HUES64 (cell line): ENCODE data around the gene ERBB2.

Experiments used
- H3K27ac ChIP-seq: 2 replicates; pipeline ENCODE4 v1.7.0; 2013; ENCODE audit warnings: low read depth, low read length, inconsistent platforms
- H3K27me3 ChIP-seq: 2 replicates; pipeline ENCODE4 v1.6.1; 2013; ENCODE audit warnings: mild to moderate bottlenecking, low read length; ENCODE audit not compliant: insufficient read depth
- H3K36me3 ChIP-seq: 2 replicates; pipeline ENCODE4 v1.6.1; 2013; ENCODE audit warnings: mild to moderate bottlenecking, low read length; ENCODE audit not compliant: insufficient read depth
- H3K4me1 ChIP-seq: 2 replicates; pipeline ENCODE4 v1.6.1; 2013; ENCODE audit warnings: mild to moderate bottlenecking, low read length, moderate library complexity; ENCODE audit not compliant: insufficient read depth
- H3K4me3 ChIP-seq: 2 replicates; pipeline ENCODE4 v1.5.1; 2013; ENCODE audit warnings: mild to moderate bottlenecking, low read length, moderate library complexity
- H3K9ac ChIP-seq: 2 replicates; pipeline ENCODE4 v1.6.1; 2013; ENCODE audit warnings: mild to moderate bottlenecking, low read depth, low read length
- H3K9me3 ChIP-seq: 2 replicates; pipeline ENCODE4 v1.6.1; 2013; ENCODE audit warnings: low read depth, low read length; ENCODE audit not compliant: insufficient read depth
- WGBS: fragments of 150-250, 120-280 bp; methylation state at CpG from one replicate; pipeline ENCODE4 v1.1.7; 2013; ENCODE audit warnings: missing lambda C conversion rate; 5-methylcytosine and 5-hydroxymethylcytosine counted together

Gene ERBB2

DNA sequence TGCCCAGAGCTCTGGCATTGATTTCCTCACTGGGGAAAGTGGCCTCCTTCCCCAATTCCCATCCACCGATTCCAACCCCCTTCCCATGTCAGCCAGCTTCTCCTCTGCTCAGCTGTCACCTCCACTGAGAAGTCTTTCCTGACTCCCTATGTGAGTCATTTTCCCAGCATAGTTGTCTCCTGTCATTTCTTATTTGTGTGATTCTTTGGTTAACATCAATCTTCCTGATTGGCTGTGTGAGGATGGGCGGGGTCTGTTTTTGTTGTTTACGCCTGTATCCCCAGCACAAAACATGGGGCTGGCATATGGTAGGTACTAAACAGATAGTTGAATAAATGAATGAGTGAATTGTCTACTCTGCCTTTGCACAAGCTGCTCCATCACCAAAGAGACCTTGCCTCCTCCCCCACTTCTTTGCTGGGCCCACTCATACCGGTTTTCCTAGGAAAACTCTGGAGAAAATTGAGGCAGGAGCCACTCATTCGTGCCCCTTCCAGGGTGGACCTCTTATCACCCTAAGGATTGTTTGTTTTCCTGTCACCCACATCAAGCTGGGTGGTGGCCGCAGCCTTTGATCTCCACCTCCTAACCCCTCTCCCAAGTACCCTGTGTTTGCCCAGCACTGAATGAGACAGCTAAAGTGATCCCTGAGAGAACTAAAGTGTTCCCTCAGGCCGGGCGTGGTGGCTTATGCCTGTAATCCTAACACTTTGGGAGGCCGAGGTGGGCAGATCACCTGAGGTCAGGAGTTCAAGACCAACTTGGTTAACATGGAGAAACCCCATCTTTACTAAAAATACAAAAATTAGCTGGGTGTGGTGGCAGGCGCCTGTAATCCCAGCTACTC, 36.7 kb downstream of the ERBB2 start:
- Histone ChIP-seq H3K27me3 (peaks cover 5% of the 10 kb centered on the region; the same call in 1 of the 2 replicates), H3K27ac (no peak overlapping the region)

DNA sequence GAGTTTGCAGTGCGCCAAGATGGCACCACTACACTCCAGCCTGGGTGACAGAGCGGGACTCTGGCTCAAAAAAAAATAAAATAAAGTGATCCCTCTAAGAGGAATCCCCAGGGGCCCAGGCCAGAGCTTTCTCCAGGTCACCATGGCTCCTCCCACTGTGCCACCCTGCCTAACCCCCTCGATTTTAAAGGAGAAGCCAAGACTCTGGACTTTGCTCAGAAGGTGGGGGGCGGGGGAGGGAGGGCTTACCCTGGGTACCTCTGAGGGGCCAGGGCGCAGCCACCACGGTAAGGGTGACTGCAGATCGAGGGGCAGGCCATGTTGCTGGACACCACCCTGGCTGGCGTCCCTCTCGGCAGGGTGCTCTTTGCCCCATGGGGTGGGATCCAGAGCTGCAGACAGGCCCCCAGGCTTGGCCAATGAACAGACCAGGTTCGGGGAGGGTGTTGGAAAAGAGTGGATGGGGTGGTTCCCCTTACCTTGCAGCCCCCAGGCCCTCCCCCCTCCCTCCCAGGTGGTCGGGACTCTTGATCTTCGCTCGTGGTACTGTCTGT, 37.4 kb downstream of the ERBB2 start:
- peak overlapping the region; percentile 78; the same call in 1 of the 2 replicates for H3K9ac ChIP-seq
- no peak overlapping the region for H3K27ac ChIP-seq
- H3K27me3 ChIP-seq: peaks cover 5% of the 10 kb centered on the region; the same call in 1 of the 2 replicates
- H3K4me3 ChIP-seq: peak overlapping the region; percentile 85
- WGBS: 55% methylated on average over 12 of the region's 13 CpGs
- no peaks in the 10 kb centered on the region for H3K9me3 ChIP-seq
- H3K4me1 ChIP-seq: peaks cover 16% of the 10 kb centered on the region
- peaks cover 5% of the 10 kb centered on the region; the same call in 1 of the 2 replicates for H3K36me3 ChIP-seq

More for the DNA sequence above, 36.7 kb downstream of the ERBB2 start:
- Histone ChIP-seq H3K4me3 (no peak overlapping the region), H3K9ac (no peak overlapping the region), H3K9me3 (no peaks in the 10 kb centered on the region), H3K4me1 (peaks cover 16% of the 10 kb centered on the region), H3K36me3 (no peaks in the 10 kb centered on the region)
- WGBS: 79% methylated on average over 10 of the region's 10 CpGs

DNA sequence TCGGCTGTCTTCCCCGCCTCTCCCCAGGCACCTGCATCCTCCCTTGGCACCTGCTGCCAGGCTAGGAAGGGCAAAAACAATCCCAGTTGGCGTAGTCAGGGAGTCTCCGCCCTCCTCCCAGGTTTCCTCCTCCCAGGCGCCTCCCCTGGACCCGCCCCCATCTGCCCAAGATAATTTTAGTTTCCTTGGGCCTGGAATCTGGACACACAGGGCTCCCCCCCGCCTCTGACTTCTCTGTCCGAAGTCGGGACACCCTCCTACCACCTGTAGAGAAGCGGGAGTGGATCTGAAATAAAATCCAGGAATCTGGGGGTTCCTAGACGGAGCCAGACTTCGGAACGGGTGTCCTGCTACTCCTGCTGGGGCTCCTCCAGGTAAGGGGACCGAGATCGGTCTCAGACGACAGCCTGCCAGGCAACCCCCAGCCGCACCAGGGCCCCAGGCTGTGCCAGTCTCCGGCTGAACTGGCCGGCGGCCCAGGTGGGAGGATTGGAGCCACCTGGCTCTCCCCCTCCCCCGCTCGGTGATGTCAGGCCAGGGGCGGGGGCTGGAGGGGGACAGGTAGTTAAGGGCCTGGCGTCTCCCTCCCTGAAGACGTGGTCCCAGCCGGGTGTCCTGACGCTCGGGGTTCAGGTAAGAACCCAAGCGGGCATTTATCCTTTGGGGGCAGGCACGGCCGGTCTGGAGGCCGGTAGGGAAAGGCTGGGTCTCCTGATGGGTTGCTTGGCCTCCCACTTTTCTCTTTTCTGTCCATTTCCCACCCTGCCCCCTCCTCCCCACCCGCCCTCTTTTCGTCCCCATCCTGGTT, 38.1 kb downstream of the ERBB2 start, which contains the start of gene GRB7:
Gene GRB7, plus strand, starts transcription at position 179 of the 808 bp plus-strand sequence. CDS start 4,364 bp downstream, outside the sequence.
- H3K4me3 ChIP-seq: peak within 1 kb of the TSS; percentile 85

DNA sequence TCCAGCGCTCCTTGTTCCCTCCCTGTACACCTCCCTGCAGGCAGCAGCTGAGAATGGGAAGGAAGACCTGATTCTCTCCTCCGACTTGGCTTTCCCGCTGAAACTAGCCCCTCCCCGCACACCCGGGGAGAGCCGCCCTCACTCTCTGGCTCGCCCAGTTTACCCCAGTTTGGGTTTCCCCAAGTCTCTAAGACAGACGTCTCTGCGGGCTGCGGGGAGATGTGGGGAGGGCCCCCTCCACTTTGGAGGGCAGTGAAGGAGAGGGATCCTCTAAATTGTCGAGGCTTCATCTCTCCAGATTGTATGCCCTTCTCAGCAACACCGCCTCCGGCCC, 38.7 kb downstream of the ERBB2 start:
- Histone ChIP-seq H3K36me3 (peaks cover 17% of the 10 kb centered on the region), H3K27ac (peak overlapping the region; percentile 94; the same call in 1 of the 2 replicates), H3K9ac (peak overlapping the region; percentile 78), H3K4me1 (peaks cover 16% of the 10 kb centered on the region), H3K27me3 (peaks cover 5% of the 10 kb centered on the region; the same call in 1 of the 2 replicates), H3K4me3 (peak overlapping the region; percentile 85), H3K9me3 (no peaks in the 10 kb centered on the region)
- WGBS: 0% methylated on average over 13 of the region's 13 CpGs

More for the DNA sequence above, 38.1 kb downstream of the ERBB2 start, which contains the start of gene GRB7:
- Histone ChIP-seq H3K9ac (peak within 1 kb of the TSS; percentile 78), H3K36me3 (peaks cover 12% of the 10 kb centered on the region), H3K9me3 (no peaks in the 10 kb centered on the region), H3K27me3 (peaks cover 5% of the 10 kb centered on the region; the same call in 1 of the 2 replicates), H3K4me1 (peaks cover 16% of the 10 kb centered on the region), H3K27ac (peak within 1 kb of the TSS; percentile 94; the same call in 1 of the 2 replicates)
- WGBS: 3% methylated on average over 34 of the region's 34 CpGs

DNA sequence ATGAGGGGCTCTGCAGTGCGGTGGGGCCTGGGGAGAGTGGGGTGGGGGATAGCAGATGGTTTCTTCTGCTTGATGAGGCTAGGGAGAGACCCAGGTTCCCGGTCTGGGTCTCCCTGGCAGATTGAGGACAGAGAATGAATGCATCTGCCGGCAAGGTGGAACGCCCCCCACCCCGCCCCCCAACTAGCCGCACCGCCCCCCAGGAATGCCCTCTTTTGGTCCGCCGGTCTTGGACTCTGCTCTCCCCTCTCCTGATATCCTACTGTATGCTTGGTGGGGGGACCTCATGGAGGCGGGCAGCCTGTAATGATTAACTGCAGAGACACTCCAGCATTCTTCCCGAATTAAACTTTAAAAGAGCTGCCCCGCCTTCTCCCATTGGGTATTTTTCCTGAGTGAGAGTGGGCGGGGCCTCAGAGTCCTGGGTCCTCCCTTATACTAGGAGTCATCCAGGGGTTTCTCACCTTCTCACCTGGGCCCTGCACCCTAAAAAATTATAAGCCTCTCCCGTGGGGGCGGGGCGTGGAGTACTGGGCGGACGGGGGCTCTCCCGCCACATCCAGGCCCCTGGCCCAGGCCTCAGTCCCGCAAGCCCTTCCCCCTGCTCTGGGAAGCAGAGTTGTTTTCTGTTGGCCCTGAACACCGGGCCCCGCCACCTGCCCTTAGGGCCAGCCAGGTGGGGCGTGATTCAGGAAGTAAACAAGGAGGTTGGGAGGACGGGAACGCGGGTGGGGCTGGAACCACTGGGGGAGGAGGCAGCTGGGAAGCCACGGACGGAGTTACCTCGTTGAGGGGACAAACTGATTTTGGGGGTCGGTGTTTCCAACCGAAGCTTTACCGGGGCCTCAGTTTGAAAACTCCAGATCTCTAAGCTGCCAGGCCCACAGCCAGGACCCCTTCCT, 39.4 kb downstream of the ERBB2 start:
- Histone ChIP-seq H3K27me3 (peaks cover 5% of the 10 kb centered on the region; the same call in 1 of the 2 replicates), H3K27ac (peak overlapping the region; percentile 94), H3K4me3 (peak overlapping the region; percentile 85), H3K4me1 (peaks cover 16% of the 10 kb centered on the region), H3K9ac (peak overlapping the region; percentile 64), H3K36me3 (peaks cover 24% of the 10 kb centered on the region), H3K9me3 (no peaks in the 10 kb centered on the region)
- WGBS: 1% methylated on average over 28 of the region's 32 CpGs

DNA sequence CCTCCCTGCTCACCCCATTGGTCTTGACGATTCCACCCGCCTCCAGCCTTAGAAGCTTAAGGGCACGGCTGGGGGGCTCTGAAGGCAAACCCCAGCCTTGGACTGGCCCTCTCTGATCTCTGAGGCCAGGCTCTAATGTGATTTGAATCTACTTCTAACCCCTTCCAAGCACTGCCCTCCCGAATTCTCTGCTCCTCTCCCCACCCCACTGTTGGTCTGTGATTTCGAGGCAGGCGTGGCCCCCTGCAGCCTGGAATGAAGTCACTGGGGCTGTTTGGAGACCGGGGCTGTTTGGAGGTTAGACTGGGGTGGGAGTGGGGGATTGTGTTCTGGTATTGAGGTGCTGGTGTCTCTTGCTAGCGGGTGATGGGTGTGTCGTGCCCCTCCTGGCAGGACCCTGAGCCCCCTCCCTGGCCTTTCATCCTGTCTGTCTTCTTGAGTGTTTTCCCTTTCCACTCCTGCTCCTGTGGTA, 40.1 kb downstream of the ERBB2 start:
- Histone ChIP-seq H3K9ac (peak overlapping the region; percentile 64), H3K4me3 (peak overlapping the region; percentile 85), H3K36me3 (peaks cover 31% of the 10 kb centered on the region), H3K27me3 (peaks cover 5% of the 10 kb centered on the region; the same call in 1 of the 2 replicates), H3K4me1 (peaks cover 16% of the 10 kb centered on the region), H3K27ac (peak overlapping the region; percentile 94), H3K9me3 (no peaks in the 10 kb centered on the region)
- WGBS: 13% methylated on average over 9 of the region's 9 CpGs

DNA sequence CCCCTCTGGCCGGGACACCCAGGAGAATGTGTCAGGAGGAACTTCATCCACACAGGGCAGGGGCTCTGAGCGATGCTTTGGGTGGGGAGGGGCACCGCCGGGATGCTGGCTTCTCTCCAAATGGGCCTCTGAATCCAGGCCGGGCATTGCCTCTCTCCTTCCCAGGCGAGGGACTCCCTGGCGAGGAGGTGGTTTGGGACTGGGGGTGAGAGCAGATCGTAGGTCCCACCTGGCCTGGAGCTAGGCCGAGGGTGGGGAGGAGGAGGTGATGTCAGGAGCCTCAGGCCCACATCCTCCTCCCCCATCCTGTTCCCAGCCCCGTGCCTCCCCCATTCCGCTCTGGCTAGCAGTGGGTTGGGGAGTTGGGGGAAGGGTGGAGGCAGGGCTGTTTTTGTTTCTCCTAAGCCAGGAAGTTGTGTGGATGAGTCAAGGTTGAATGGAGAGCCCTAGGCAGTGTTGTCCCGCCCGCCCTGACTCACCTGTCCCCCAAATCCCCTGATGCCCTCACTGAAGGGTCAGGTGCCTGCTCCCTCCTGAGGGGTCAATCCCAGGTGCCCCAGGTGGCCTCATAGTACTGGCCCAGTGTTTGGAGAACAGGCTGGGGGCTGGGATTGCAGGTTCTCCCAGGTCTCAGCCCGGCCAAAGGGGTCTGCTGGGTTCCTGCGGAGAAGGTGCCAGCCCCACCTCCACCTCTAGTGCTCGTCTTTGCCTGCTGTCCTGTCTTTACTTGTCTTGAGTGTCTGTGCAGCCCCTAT, 40.7 kb downstream of the ERBB2 start:
- H3K9ac ChIP-seq: peak overlapping the region; percentile 67
- WGBS: 12% methylated on average over 12 of the region's 16 CpGs
- H3K9me3 ChIP-seq: no peaks in the 10 kb centered on the region
- H3K27me3 ChIP-seq: peaks cover 5% of the 10 kb centered on the region; the same call in 1 of the 2 replicates
- H3K4me1 ChIP-seq: peaks cover 16% of the 10 kb centered on the region
- peak overlapping the region; percentile 85 for H3K4me3 ChIP-seq
- H3K36me3 ChIP-seq: peaks cover 37% of the 10 kb centered on the region
- peak overlapping the region; percentile 94 for H3K27ac ChIP-seq

DNA sequence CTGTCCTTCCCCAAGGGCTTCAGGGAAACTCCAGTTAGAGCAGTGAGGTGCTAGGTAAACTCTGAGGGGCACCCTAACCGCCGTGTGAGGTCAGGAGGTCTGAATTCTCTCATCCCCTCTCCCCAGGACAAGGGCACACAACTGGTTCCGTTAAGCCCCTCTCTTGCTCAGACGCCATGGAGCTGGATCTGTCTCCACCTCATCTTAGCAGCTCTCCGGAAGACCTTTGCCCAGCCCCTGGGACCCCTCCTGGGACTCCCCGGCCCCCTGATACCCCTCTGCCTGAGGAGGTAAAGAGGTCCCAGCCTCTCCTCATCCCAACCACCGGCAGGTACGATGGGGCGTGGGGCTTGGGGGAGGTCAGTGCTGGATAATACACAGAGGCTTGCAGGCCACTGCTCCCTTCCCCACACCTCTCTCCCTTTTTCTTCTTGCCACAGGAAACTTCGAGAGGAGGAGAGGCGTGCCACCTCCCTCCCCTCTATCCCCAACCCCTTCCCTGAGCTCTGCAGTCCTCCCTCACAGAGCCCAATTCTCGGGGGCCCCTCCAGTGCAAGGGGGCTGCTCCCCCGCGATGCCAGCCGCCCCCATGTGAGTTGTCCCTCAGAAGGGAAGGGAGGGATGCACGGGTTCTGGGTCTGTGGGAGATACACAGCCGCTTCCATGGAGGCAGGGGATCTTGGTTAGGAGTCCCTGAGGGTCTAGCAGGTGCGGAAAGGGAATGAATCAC, 42.4 kb downstream of the ERBB2 start:
- H3K27me3 ChIP-seq: peaks cover 5% of the 10 kb centered on the region; the same call in 1 of the 2 replicates
- H3K9me3 ChIP-seq: no peaks in the 10 kb centered on the region
- H3K9ac ChIP-seq: no peak overlapping the region
- H3K4me3 ChIP-seq: no peak overlapping the region
- H3K36me3 ChIP-seq: peaks cover 51% of the 10 kb centered on the region
- WGBS: 94% methylated on average over 18 of the region's 18 CpGs
- peaks cover 16% of the 10 kb centered on the region for H3K4me1 ChIP-seq
- H3K27ac ChIP-seq: no peak overlapping the region

DNA sequence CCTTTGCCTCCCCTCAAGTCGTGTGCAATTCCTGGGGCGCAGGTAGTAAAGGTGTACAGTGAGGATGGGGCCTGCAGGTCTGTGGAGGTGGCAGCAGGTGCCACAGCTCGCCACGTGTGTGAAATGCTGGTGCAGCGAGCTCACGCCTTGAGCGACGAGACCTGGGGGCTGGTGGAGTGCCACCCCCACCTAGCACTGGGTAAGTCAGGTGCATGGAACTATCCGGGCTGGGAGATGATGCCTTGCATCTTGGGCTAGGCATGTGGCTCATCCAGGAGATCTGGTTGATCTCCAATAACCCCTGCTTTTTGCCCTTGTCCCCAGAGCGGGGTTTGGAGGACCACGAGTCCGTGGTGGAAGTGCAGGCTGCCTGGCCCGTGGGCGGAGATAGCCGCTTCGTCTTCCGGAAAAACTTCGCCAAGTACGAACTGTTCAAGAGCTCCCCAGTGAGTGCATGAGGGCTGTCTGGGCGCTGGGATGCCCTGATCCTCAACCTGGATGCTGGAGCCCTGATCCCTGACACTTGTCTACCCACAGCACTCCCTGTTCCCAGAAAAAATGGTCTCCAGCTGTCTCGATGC, 43.1 kb downstream of the ERBB2 start:
- Histone ChIP-seq H3K27ac (no peak overlapping the region), H3K27me3 (peaks cover 5% of the 10 kb centered on the region; the same call in 1 of the 2 replicates), H3K9me3 (no peaks in the 10 kb centered on the region), H3K36me3 (peaks cover 52% of the 10 kb centered on the region), H3K9ac (no peak overlapping the region), H3K4me3 (no peak overlapping the region), H3K4me1 (peaks cover 16% of the 10 kb centered on the region)
- WGBS: 95% methylated on average over 21 of the region's 21 CpGs
